ENCODE data around the gene SNX9. TPM values are rescaled to one million over a fixed set of nuclear protein-coding genes. Genes with fewer than 3 reads are reported as not detected.
"Not testable (repeated sequence)": the region's sequence is repeated elsewhere in the genome, so short reads cannot be mapped to it uniquely, and the experiment has no call there.

Gene SNX9
- total RNA-seq, 1 experiment from 2014 or later: 11.1 TPM

GRCh38 chr6:157831424-157832249, 8.6 kb downstream of the SNX9 start:
- DNase-seq (ENCODE audit: low spot score): no peak

GRCh38 chr6:157832250-157832967, 9.4 kb downstream of the SNX9 start:
- no peak for DNase-seq (ENCODE audit: low spot score)

- no peak for DNase-seq (ENCODE audit: low spot score)
Measured at GRCh38 chr6:157834549-157834948, 11.5 kb downstream of the SNX9 start.

- no peak for DNase-seq (ENCODE audit: low spot score)
Measured at GRCh38 chr6:157838718-157839430, 15.8 kb downstream of the SNX9 start.

GRCh38 chr6:157839606-157840005, 16.6 kb downstream of the SNX9 start:
- DNase-seq (ENCODE audit: low spot score): no peak

- DNase-seq (ENCODE audit: low spot score): no peak
Measured at GRCh38 chr6:157840261-157840660, 17.2 kb downstream of the SNX9 start.

GRCh38 chr6:157840776-157841175, 17.7 kb downstream of the SNX9 start:
- no peak for DNase-seq (ENCODE audit: low spot score)

GRCh38 chr6:157841211-157841840, 18.3 kb downstream of the SNX9 start:
- DNase-seq (ENCODE audit: low spot score): peak; percentile 55

GRCh38 chr6:157842212-157842611, 19.2 kb downstream of the SNX9 start:
- no peak for DNase-seq (ENCODE audit: low spot score)

- DNase-seq (ENCODE audit: low spot score): not testable (repeated sequence)
Measured at GRCh38 chr6:157844196-157844595, 21.1 kb downstream of the SNX9 start.

GRCh38 chr6:157845493-157846259, 22.6 kb downstream of the SNX9 start:
- no peak for DNase-seq (ENCODE audit: low spot score)

GRCh38 chr6:157847846-157848245, 24.8 kb downstream of the SNX9 start:
- no peak for DNase-seq (ENCODE audit: low spot score)

GRCh38 chr6:157848693-157849092, 25.6 kb downstream of the SNX9 start:
- no peak for DNase-seq (ENCODE audit: low spot score)

GRCh38 chr6:157849288-157850017, 26.4 kb downstream of the SNX9 start:
- no peak for DNase-seq (ENCODE audit: low spot score)

GRCh38 chr6:157850030-157850429, 27.0 kb downstream of the SNX9 start:
- no peak for DNase-seq (ENCODE audit: low spot score)

GRCh38 chr6:157853018-157853805, 30.2 kb downstream of the SNX9 start:
- no peak for DNase-seq (ENCODE audit: low spot score)

- no peak for DNase-seq (ENCODE audit: low spot score)
Measured at GRCh38 chr6:157853902-157854502, 31.0 kb downstream of the SNX9 start.

GRCh38 chr6:157855325-157855724, 32.3 kb downstream of the SNX9 start:
- DNase-seq (ENCODE audit: low spot score): no peak

- DNase-seq (ENCODE audit: low spot score): not testable (repeated sequence)
Measured at GRCh38 chr6:157855804-157856203, 32.8 kb downstream of the SNX9 start.

All from HT-29 (cell line).